Measurements from ENCODE around the gene TTLL11. TPM values are rescaled to one million over a fixed set of nuclear protein-coding genes. Genes with fewer than 3 reads are reported as not detected.
A peak's percentile ranks its signal among the peaks of the same experiment; 100 is the strongest.

The TTLL11 gene
- total RNA-seq, 1 donor from 2014 or later: 23.9 TPM

GRCh38 chr9:121812159-121812735 lies 280.9 kb downstream of the TTLL11 start:
- peak overlapping the region; percentile 46 for H3K4me3 Mint-ChIP-seq (ENCODE audit: unreplicated experiment)
- peaks cover 41% of the 10 kb centered on the region for H3K4me1 Mint-ChIP-seq (ENCODE audit: low read depth, unreplicated experiment)
- DNase-seq: no peak
- H3K9me3 Mint-ChIP-seq (ENCODE audit: unreplicated experiment): peaks cover 4% of the 10 kb centered on the region
- no peaks in the 10 kb centered on the region for H3K36me3 Mint-ChIP-seq (ENCODE audit: unreplicated experiment)
- H3K27me3 Mint-ChIP-seq (ENCODE audit: unreplicated experiment): peaks cover 5% of the 10 kb centered on the region
- peak overlapping the region; percentile 53 for H3K27ac Mint-ChIP-seq (ENCODE audit: unreplicated experiment)
- TF ChIP-seq, protein P1, sequence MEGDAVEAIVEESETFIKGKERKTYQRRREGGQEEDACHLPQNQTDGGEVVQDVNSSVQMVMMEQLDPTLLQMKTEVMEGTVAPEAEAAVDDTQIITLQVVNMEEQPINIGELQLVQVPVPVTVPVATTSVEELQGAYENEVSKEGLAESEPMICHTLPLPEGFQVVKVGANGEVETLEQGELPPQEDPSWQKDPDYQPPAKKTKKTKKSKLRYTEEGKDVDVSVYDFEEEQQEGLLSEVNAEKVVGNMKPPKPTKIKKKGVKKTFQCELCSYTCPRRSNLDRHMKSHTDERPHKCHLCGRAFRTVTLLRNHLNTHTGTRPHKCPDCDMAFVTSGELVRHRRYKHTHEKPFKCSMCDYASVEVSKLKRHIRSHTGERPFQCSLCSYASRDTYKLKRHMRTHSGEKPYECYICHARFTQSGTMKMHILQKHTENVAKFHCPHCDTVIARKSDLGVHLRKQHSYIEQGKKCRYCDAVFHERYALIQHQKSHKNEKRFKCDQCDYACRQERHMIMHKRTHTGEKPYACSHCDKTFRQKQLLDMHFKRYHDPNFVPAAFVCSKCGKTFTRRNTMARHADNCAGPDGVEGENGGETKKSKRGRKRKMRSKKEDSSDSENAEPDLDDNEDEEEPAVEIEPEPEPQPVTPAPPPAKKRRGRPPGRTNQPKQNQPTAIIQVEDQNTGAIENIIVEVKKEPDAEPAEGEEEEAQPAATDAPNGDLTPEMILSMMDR (IDR thresholded peaks at IDR 0.05; ENCODE audit: partially characterized antibody, unreplicated experiment): no peak

DNA sequence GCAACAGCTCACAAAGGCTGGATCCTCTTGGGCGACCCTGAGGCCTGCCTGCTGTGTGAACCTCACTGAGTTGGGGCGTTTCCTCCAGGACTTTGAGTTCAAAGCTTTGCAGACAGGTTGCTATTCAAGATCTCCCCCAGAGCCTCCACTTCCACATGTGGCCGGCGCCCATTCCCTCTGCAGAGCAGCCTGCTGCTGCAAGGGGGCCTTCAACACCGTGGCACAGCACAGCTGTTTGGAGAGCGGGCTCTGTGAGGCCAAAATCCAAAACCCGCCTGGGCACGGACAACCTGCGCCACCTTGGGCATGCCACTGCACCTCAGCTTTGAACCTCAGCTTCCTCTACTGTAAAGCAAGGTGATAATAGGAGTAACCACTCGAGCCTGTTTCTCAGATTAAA lies 281.4 kb downstream of the TTLL11 start:
- TF ChIP-seq, protein P1 (IDR thresholded peaks at IDR 0.05; ENCODE audit: partially characterized antibody, unreplicated experiment): no peak
- Mint-ChIP-seq H3K27ac (ENCODE audit: unreplicated experiment) (peak overlapping the region; percentile 53), H3K4me1 (ENCODE audit: low read depth, unreplicated experiment) (peaks cover 38% of the 10 kb centered on the region), H3K36me3 (ENCODE audit: unreplicated experiment) (no peaks in the 10 kb centered on the region), H3K4me3 (ENCODE audit: unreplicated experiment) (no peak overlapping the region), H3K9me3 (ENCODE audit: unreplicated experiment) (peaks cover 2% of the 10 kb centered on the region), H3K27me3 (ENCODE audit: unreplicated experiment) (peaks cover 2% of the 10 kb centered on the region)
- DNase-seq: no peak

GRCh38 chr9:121811140-121811539 lies 282.0 kb downstream of the TTLL11 start:
- Mint-ChIP-seq H3K4me1 (ENCODE audit: low read depth, unreplicated experiment) (peaks cover 33% of the 10 kb centered on the region), H3K4me3 (ENCODE audit: unreplicated experiment) (no peak overlapping the region), H3K36me3 (ENCODE audit: unreplicated experiment) (no peaks in the 10 kb centered on the region), H3K9me3 (ENCODE audit: unreplicated experiment) (no peaks in the 10 kb centered on the region), H3K27ac (ENCODE audit: unreplicated experiment) (no peak overlapping the region), H3K27me3 (ENCODE audit: unreplicated experiment) (no peaks in the 10 kb centered on the region)
- no peak for DNase-seq
- TF ChIP-seq, protein P1 (IDR thresholded peaks at IDR 0.05; ENCODE audit: partially characterized antibody, unreplicated experiment): no peak

GRCh38 chr9:121810489-121810888 lies 282.6 kb downstream of the TTLL11 start:
- TF ChIP-seq, protein P1 (IDR thresholded peaks at IDR 0.05; ENCODE audit: partially characterized antibody, unreplicated experiment): no peak
- Mint-ChIP-seq H3K4me1 (ENCODE audit: low read depth, unreplicated experiment) (peaks cover 29% of the 10 kb centered on the region), H3K4me3 (ENCODE audit: unreplicated experiment) (no peak overlapping the region), H3K27ac (ENCODE audit: unreplicated experiment) (no peak overlapping the region), H3K27me3 (ENCODE audit: unreplicated experiment) (no peaks in the 10 kb centered on the region), H3K9me3 (ENCODE audit: unreplicated experiment) (no peaks in the 10 kb centered on the region), H3K36me3 (ENCODE audit: unreplicated experiment) (no peaks in the 10 kb centered on the region)
- DNase-seq: no peak

DNA sequence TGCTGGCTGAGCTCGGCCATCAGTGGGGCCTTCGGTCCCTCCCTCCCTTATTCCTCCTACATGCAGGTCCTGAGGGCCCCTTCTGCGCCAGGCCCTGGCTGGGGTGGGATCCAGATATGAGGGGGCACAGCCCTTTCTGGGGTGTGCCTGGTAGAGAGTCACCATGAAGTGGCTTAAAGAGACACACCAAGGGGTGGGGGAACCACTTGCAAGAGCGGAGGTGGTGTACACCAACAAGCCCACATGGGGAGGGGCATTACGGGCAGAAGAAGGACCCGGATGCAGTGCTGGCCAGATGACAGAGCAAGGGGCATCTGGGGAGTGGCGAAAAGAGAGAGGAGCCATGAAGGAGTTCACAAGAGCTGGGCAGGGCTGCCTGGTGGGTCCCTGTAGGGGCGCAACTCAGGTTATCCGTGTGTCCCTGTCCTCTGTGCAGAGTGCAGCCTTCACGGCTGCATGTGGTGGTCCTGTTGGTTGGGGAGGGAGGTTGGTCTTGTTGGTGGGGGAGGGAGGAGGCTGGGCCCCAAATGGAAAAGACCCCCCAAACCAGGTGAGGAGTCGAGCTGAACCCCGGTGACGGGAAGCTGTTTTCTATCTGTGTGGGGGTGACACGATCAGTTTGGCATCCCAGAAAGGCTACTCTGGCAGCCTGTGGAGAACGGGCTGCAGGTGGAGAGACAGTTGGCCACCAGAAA lies 283.6 kb downstream of the TTLL11 start:
- Mint-ChIP-seq H3K36me3 (ENCODE audit: unreplicated experiment) (peaks cover 6% of the 10 kb centered on the region), H3K9me3 (ENCODE audit: unreplicated experiment) (peaks cover 2% of the 10 kb centered on the region), H3K4me1 (ENCODE audit: low read depth, unreplicated experiment) (peaks cover 21% of the 10 kb centered on the region), H3K4me3 (ENCODE audit: unreplicated experiment) (no peak overlapping the region), H3K27me3 (ENCODE audit: unreplicated experiment) (no peaks in the 10 kb centered on the region), H3K27ac (ENCODE audit: unreplicated experiment) (no peak overlapping the region)
- TF ChIP-seq, protein P1 (IDR thresholded peaks at IDR 0.05; ENCODE audit: partially characterized antibody, unreplicated experiment): no peak
- no peak for DNase-seq

Measured in glutamatergic neuron (in vitro differentiated cells).